Measurements from ENCODE around the gene GRIK3.

Gene GRIK3

DNA sequence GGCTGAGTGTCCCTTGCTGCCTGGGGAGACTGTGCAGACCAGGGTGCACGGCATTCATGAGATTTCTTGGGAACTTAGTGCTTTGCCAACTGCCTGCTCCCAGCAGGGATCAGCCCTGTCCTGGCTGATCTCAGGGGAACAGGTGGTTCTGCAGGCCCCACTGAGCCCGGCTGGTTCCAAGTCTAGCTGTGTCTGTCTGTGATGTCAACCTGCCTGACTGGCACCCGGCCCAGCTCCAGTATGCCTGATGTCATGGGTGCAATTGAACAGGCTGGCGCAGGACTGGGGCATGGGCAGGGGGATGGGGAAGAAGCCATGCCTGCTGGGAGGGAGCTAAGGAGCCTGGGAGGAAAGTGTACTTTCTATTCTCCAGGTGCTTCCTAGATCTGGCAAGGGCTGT lies 227.1 kb downstream of the GRIK3 start:
- DNase-seq = no peak

DNA sequence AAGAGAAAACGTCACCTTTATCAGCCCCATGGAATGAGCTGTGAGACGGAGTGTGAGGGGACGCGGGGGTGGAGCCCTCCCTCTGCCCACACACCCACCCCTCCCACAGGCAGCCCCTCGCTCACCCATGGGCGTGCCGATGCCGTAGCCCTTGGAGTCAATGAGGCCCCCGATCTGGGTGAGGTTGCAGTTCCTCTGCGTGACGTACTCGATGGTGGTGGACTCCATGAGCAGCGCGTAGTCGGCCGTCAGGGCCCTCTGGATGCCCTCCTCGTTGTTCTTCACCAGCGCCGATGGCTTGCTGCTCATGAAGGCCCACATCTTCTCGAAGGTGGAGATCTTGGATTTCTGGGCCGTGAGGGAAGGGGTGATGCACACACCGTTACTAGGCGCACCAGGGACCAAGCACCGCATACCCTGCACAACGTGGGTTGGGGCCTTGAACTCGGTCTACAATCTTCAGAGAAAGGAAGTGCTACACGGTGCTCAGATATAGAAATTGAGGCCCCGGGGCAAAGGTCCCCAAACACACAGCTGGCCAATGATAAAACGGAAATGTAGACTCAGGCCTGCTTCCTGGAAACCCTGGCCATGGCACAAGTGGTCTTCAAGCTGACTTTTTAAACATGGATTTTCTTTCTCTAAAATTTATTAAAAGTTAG lies 228.2 kb downstream of the GRIK3 start:
- DNase-seq = no peak

DNA sequence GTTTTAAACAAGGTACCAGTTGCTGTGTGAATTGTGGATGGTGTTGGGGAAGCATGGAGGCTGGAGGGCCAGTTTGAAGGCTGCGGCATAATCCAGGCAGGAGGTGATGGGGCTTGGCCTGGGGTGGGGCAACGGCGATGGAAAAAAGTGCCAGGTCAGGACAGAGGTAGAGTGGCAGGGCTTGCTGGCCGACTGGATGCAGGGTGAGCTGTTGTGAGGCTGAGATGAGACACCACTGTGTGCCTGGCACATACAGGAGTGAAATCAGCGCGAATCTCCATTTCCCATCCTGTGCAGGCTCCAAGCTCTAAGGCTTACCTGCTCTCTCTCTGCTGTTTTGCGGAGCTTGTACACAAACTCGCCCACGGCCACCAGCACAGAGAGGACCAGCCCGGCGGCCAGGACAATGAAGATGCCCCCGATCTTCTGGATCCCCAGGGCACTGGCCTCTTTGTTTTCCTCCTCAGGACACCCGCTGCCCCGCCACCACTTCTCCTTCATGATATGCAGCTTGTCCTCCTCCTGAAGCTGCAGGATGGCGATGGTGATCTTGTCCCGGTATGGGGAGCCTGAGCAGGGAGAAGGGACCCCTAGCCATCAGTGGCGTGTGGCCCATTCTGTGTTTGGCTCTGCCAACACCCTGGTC lies 229.5 kb downstream of the GRIK3 start:
- DNase-seq = no peak

DNA sequence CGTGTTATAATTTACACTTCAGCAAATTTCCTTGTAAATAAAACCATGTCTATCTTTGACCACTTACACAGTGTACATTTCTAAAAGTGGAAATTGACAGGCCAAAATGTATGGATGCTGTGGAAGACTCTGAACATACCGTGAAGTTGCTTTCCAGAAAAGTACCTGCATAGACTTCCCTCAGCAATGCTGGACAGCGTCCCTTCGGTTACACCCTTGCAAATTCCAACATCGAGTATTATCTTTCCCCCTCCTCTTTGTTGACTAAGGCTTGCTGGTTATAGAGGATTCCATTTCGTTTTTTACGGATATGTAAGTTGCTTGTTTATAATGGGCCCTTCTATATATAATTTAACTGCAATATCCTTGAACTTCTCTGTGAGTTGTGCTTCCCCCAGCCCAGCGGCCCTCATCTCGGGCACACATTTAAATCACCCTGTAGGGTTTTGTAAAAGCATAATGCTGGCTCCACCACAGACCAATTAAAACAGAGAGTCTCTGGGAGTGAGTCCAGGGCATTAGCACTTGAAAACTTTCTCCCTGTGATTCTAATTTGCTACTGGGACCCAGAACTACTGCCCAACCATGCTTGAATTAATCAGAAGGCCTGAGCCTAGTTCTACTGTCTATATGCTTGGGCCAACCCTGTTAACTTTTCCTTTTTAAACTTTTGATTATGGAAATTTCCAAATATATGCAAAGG lies 230.3 kb downstream of the GRIK3 start:
- no peak for DNase-seq

DNA sequence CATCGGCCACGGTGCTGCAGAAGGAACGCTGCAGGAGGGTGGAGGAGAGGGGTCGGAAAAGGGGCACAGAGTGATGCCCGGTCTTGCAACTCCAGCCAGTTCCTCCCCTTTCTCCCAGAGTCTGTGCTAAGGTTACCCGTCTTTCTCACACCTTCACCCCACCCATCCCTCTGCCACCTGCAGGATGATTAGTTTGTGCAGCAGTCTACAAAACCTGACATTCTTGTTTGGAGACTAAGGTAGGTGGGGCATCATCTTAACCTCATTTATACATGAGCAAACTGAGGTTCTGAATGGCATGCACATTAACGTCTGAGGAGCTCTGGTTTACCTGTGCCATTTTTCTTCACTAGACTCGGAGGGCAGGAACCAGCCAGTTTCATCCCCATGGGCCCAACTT lies 232.3 kb downstream of the GRIK3 start:
- no peak for DNase-seq

DNA sequence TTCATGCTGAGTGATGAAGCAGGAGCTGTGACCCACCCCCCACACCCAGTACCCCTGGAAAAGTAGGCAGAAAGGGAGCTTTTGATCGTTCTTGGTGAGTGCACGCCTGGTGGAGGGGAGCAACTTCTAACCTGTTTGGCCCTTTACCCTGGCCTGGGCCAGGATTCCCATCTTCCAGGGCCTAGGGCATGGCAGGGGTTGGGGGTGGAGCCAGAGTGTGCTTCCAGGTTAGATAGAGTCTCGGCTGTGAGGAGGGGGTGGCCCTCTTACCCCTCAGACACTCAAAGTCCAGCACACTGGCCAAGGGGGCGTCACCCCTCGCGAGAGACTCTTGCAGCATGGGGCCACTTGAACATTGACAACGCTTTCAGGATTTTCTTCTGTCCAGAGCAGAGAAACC lies 236.6 kb downstream of the GRIK3 start:
- no peak for DNase-seq

DNA sequence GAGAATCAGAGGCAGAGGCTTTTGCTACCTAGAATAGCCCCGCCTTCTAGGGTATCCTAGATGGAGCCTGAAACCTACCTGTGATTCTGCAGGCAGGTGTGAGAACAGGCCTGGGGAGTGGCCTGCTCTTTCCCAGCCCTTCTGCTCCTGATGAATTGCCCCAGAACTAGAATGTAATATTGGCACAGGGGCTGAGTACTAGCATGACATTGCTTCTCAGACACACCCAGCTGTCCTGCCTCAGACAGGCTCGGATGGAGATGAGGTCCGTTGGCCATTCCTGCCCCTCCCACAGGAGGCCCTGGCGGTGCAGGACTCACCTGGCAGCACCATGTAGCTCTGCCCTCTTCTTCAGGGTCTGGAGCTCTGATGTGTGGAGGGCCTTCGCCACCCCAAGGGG lies 237.6 kb downstream of the GRIK3 start:
- DNase-seq = no peak

DNA sequence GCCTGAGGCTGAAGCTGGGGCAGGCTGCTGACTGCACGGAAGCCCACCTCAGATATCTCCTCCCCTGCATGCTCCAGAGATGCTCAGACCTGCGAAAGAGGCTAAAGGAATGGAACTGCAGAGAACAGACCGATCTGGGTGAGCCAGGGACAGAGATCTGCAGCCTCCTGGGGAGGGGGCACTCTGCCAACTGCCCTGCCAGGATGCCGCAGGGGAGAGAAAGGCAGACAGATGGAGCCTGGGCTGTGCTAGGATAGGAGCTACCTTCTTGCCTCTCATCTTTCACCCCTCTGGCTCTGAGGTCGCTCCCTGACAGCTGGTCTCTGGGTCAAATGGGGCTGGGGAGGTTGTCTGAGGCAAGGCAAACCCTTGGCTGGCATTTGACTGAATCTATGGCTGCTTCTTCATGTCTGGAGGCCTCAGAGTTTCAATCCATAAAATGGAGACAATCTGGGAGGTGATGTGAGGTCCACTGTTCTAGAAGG lies 238.2 kb downstream of the GRIK3 start:
- DNase-seq = no peak

DNA sequence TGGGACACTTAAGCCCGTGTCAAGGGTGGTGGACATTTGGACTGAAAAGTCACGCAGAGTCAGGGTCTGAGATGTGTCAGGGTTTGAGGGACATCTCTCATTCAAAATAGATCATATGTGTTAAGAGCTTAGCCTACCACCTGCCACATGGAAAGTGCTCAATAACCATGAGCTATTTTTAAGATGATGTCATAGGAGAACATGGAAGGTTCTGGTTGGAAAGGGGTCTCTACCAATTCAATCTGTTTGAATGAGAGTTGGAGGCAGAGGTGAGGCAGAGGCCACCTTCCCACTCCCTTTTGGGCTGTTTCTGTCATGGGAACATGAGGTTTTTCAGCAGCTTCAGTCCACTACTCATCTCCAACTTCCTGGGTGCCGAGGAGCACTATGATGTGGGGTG lies 239.9 kb downstream of the GRIK3 start:
- DNase-seq = no peak

DNA sequence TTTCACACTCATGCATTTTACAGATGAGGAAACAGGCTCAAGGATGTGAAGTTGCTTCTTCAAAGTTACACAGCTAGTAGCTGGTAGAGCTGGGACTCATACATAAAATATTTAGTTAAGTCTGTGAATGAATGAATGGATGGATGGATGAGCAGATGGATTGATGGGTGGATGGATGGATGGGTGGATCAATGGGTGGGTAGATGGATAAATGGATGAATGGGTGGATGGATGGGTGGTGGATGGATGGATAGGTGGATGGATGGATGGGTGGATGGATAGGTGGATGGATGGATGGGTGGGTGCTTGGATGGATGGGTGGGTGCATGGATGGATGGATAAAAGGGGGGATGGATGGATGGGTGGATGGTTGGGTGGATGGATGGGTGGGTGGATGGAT lies 240.9 kb downstream of the GRIK3 start:
- no peak for DNase-seq

DNA sequence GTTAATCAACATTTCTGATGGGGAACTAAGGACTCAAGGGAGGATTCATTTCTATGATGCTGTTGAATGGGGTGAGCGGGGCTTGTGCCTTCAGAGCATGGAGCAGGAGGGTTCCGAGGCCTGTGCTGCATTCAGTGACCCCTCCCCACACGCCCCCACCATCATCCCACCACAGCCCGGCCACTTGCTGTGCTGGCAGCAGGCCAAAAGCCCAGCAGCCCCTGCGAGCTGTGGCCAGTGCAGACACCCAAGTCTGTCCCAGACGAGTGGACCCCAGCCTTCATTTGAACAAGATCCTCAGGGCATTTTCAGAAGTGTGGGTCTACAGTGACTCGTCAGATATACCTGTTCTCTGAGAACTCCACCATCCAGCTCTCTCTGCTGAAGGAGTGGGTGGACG lies 242.0 kb downstream of the GRIK3 start:
- no peak for DNase-seq

DNA sequence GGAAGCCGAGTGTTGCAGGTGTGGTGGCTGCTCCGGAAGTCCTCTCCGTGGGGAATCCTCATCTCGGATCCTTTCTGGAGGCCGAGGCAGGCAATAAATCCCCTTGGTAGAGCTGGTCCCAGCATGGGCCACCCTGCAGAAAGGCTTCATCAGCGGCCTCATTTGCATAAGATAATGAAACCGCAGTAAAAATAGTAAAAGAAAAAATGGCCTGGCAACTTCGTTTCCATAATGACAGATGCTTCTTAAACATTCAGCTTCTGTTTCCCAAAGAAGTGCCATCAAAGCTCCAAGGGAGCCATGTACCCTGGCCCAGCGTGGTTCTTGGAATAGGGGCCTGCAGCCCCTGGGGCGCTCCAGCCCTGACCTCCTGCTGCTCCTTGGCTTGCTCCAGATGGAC lies 244.1 kb downstream of the GRIK3 start:
- DNase-seq = no peak

DNA sequence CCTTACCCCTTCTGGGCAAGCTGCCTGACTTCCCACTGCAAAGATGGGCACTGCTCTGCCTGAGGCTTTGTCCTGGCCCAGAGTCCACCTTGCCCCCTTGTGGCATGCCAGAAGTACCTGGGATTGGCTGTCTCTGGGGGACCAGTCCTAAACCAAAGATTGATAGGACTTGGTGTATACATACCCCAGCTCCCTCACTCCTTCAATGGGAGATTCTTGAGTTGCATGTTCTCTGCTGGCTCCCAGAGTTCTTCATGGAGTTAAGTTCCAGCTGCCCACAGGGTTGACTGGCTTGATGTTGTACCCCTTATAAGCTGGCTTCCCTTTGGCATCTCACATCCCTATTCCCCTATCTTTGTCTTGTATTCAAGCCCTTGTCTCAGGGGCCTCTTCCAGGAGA lies 244.8 kb downstream of the GRIK3 start:
- no peak for DNase-seq

DNA sequence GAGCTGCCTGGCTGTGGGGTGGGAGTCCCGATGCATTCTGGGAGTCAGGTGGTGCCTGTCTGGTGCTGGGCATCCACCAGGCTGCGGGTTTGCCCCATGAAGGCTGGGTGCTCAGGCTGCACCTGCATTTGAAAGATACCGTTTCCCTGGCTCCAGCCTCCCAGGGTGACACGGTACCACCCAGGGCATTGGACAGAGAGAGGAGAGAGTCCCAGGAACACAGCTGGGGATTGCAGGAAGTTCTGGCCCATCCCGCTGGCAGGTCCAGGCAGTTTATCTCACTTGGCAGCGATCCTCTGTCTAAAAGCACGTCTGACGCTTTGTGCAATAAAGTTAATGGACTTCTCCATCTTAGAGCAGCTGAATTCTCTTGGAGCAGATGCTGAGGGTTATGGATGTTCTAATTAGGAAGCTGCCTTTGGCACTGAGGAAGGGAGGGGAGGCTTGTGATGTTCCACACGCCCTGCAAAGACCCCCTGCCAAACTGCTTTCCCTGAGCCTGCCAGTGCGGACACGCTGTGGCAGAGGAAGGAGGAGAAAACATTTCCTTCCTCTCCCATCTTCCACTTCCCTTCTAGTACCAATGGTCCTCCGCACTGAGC lies 246.9 kb downstream of the GRIK3 start:
- DNase-seq = no peak

DNA sequence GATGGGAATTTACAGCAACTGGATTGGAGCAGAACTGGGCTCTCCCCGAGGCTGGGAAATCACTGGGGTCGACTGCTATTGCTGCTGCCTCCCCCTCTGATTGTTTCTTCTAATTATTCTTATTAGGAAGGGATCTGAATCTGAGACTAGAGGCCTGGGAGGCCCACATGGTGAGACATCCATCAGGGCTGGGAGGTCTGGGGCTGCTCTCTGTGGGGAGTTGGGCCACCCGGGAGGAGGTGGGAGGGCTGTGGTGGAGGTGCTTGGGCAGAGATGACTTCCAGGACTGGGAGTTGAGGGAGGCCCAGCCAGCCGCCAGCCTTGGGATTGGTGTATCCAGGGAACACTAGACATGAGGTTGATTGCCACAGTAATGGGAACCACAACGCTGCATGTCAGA lies 247.9 kb downstream of the GRIK3 start:
- DNase-seq = no peak

DNA sequence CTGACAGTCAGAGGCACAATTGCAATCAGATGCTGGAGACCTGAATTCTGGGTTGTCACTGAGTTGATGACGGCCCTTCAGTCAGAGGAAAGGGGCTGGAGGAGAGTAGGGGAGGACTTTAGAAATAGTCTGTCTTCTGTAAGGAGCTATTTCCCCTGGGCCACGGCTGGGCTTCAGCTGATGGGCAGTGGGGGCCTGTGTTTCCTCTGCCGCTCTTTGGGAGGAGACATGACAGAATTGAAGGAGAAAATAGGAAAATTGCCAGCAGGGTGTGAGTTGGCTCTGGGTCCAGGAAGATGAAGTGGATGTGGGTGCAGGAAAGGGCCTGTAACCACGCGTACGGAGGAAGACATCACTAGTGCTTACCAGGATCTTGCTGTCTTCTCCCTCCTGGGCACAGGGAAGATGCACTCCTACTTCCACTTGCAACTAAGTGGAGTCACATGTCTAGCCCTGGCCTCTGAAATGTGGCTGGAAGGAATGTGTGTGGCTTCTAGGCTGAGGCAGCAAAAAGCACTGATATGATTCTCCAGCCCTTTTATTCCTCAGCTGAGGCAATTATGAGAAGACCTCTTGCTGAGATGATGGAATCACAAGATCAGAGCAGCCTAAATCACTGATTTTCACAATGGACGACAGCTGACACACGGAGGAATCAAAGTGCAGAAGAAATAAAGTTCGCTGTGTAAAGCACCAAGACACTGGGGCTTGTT lies 250.0 kb downstream of the GRIK3 start:
- no peak for DNase-seq

DNA sequence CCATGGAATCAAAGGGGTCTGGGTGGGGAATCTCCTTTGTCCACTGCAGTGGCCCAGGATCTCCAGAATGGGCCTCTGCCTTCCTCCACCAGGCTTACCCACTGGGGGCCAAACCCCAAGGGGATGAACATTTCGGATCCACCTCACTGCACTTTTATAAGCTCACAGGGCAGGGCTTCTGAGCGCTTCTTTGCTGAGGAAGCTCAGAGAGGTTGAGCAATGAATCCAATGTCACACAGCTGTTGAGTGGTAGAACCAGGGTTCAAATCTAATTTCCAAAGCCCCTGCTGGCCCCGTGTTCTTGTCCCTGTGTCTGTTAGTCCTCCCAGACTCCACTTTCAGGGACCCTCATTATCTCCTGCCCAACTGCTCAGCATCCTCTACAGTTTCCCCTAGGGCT lies 250.8 kb downstream of the GRIK3 start:
- DNase-seq = no peak

DNA sequence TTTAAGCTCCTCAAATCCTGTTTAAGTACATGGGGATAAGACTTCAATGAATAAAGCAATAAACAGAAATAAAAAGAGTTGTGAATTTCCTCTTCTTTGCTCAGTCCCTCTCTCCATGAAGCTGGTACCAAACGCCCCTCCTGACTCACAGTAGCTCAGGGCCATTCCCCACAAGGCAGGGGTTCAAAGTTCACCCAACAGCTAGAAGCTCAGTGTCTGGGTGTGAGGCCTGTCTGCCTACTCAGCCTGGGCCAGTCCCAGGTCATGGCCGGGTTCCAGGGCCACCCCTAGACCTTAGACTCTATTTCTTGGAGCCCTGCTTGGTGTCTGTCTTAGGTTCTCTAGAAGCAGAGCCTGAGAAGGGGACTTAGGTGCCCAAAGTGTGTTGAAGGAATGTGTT lies 251.5 kb downstream of the GRIK3 start:
- no peak for DNase-seq

DNA sequence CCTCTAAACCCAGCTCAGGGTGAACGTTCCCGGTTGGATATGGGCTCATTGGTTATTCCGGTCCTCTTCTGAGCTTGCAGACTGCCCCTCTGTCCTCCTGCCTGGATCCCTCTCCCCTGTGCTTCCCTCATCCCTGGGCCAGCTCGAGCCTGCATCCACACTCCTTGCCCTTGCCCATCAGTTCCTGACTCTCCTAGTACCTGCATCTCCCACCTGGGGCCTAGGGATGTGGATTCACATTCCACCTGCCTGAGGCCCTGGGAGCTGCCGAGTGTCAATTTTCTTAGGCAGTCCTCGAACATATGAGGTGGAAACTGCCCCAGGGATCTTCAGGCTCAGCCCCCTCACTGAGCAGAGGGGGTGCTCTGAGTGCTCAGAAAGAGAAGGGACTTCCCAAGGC lies 252.2 kb downstream of the GRIK3 start:
- DNase-seq = no peak

DNA sequence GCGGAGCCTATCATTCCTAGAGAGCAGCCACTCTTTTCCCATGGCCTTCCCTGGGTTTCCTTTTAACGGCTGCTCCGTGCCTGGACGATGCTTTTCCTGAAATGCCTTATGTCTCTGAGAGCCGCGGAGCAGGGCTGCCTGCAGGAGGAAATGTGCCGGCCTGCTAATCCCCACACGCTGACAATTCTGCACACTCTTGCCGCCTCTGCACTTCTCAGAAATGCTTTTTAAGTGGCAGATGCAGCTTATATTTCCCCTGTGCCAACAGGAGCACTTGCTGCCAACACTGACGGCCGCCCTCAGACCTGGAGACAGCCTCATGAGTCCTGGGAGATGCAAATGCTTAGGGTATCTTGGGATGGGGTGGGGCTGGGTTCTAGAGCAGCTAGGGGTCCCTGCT lies 253.2 kb downstream of the GRIK3 start:
- DNase-seq = no peak

DNA sequence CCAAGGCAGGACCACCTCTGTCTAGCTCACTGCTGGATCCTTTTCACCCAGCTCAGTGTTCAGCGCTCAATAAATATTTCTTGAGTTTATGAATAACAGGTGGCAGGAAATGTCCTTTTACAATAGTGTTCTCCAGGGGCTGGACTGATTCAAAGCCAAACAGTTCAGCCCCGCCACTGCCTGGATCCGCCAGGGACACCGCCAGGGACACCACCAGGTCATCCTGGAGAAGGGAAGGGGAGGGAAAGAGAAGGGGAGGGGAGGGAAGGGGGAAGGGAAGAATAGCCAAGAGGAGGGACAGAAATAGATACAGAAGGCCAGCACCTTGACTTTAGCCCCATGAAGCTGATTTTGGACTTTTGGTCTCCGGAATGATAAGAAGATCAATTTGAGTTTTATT lies 255.6 kb downstream of the GRIK3 start:
- no peak for DNase-seq

DNA sequence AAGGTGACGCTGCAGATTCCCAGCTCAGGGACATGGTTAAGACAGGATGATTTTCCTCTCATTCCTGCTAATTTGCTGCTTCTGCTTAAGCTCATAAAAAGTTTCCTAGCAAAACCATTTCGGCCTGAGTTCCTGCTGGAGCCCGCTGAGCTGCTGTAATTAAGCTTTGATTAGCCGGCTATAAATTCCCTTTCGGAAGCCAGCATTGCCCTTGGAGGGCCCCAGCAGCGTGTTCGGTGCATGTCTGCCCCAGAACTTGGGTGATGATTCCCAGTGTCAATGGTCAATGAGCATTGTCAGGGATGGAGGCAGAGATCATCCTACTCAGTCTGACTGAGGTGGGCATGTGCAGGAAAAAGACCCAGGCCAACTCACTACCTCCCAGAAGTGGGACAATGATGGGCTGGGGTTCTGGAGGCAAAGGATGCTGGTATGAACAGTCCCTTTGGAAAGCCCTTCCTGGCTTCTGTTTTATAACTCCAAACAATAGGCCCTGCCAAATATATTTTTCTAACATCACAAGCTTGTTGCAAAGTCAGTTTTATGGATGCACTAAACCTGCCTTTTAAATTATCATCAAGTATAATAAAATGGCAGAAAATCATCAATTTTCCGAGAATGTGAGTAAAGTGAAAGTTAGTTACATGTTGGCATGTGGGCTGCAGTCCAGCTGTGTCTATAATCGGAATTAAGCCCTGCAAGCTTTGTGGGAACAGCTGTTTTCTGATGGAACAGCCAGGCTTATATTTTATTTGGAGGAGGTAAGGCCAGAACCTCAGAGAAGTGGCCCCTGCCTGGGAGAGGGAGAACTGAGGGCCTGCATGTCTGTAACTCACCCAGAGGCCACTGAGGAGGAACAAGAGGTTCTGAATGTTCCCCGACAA lies 257.1 kb downstream of the GRIK3 start:
- DNase-seq = no peak
